Hindlimb muscle (tissue), 1 donor: ENCODE results near the gene VDR. TPM values are rescaled to one million over a fixed set of nuclear protein-coding genes. Genes with fewer than 3 reads are reported as not detected.

Source experiments
- DNase-seq: peaks from one replicate; pipeline ENCODE4 v3.0.0-alpha.2; 2013
- polyA plus RNA-seq: library from polyadenylated mRNA; unstranded; fragments of 120-200 nt; gene quantifications from one replicate; pipeline ENCODE4 v1.2.1, GENCODE V29; 2013; ENCODE audit not compliant: insufficient read length

The VDR gene
- 0.75 TPM for polyA plus RNA-seq

DNA sequence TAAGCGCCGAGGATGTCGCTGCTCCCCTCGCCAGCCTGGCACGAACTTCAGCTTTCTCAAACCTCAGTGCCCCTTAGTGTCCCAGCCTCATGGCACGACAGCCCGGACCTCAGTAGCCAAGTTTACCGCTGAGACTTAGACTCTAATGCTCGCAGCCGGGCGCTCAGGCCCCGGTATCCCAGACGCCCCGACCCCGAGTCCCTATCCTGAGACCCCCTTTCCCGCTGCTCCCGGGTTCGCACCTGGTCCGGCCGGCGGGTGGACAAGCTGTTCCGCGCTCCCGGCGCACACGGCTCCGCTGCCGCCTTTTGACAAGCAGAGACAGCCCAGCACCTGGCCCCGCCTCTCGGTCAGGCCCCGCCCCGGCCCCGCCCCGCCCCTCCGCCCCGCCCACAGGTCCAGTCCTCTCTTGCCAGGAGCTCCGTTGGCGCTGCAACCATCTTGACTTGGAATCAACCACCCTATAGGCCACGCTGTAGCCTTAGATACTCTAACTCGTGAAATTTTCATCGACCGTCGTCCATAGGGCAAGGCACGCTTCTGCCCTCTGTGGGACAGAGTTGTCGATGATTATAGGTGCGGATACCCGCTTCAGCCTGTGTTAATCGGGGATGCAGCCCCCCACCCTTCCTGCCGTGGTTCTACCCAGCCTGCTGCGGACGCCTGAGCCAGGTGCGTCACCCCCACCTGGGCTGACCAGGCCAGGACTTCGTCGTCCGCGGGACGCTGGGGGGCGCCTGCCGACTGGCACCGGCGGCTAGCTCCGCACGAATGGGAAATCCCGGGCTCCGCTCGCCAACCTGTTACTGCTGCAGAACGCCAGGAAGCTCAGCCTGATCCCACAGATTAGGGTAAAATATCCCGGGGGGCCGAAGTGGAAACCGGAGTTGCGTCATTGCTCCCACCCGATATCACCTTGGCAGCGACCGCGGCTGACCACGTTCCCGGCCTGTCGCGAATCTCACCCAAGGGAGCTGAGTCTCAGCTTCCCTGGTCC, at the start of gene VDR:
VDR (minus strand) TSS at position 282 of the 997 bp plus-strand sequence. CDS start 25,881 bp downstream, outside the sequence.
- peak; percentile 38 for DNase-seq

DNA sequence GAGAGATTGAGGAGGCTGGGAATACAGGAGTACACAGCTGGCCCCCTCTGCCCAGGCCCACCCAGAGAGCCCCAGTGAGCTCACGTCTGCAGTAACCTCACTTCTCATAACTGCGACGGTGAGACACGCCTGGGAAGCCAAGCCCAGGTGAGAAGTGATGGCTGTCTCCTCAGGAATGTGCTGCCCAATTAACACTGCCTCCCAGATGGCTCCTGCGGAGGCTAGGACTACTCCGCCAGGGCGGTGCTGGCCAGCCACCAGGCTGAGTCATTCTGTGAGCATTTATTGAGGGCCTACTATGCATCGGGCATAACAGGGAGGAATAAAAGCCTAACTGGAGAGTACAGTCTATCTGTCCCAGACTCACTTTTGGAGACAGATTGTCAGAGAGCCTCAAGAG, 49.3 kb upstream of the VDR start:
- DNase-seq, result no peak

DNA sequence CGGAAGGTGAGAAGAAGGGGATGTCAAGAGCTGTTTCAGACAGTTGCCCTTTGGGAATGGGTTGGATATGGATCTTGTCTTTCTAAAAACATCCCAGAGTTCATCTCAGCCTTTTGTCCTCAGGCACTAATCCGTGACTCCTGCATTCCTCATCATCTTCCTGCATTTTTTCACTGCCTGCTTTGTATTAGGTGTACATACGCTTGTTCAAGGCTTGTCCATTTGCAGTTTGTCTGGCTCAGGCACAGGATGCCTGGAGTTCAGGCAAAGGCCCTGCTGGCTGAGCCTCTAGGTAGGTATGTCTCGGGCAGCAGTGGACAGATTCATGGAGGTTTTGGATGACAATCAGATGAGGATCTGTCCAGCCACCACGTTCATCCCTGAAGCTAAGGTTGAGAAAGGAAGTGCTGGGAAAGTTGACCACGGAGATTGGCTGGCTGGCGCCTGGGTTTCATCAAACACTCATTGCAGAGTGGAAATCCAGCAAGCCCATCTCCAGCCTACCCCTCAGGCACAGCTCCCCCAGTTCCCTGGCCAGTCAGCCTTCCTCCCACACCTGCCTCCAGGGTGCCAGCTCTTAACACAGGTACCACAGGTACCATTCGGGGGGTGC, 46.2 kb upstream of the VDR start:
- DNase-seq, result no peak

DNA sequence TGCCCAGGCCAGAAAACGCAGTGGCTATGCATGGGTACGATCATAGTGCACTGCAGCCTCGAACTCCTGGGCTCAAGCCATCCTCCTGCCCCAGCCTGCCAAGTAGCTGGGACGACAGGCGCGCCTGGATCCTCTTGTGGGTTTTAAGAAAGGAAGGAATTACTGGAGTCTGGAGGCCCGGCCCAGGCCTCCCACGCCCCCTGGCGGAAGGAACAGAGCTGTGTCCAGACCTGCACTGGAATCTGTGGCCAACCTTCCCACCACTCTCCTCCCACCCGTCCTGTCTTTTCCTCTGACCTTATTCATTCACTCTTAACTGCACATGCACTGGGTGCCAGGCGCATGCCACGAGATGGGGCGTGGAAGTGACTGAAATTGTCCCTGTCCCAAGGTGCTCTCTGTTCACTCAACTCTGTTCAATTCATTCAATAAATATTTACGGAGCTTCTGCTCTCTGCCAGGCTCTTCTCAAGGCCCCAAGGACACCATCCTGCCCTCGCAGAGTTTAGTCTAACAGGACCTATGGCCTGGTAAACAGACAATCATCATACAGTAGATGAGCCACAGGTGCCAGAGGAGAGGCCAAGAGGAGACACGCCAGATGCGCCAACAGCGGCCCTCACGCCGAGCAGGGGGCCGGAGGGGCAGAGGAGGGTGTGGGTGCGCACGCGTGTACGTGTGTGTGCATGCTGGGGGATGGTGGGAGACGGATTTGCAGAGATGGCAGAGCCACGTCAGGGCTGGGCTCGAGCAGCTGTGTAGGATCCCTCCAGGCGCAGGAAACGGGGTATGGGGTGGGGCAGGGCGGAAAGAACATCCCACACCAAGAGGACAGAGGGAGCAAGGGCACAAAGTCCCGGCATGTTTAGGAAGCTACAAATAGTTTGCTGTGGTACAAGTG, 44.9 kb upstream of the VDR start:
- peak; percentile 72 for DNase-seq

DNA sequence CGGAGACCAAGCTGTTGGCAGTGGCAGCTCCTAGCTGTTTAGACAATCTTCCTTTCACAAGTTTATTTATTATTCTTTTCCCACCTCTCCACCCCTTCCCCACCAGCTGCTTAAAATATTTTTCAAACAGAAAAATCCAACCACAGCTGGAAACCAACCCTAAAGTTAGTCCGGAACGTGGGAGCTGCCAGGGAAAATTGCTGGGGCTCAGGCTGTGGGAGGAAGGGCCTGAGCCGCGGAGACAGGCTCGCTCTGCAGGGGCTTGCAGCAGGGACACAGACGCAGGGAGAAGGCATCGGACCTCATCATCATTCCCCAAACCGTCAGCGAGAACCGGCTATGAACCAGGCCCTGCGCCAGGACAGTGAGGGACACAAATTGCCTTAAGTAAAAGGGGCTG, 42.5 kb upstream of the VDR start:
- DNase-seq, result no peak

DNA sequence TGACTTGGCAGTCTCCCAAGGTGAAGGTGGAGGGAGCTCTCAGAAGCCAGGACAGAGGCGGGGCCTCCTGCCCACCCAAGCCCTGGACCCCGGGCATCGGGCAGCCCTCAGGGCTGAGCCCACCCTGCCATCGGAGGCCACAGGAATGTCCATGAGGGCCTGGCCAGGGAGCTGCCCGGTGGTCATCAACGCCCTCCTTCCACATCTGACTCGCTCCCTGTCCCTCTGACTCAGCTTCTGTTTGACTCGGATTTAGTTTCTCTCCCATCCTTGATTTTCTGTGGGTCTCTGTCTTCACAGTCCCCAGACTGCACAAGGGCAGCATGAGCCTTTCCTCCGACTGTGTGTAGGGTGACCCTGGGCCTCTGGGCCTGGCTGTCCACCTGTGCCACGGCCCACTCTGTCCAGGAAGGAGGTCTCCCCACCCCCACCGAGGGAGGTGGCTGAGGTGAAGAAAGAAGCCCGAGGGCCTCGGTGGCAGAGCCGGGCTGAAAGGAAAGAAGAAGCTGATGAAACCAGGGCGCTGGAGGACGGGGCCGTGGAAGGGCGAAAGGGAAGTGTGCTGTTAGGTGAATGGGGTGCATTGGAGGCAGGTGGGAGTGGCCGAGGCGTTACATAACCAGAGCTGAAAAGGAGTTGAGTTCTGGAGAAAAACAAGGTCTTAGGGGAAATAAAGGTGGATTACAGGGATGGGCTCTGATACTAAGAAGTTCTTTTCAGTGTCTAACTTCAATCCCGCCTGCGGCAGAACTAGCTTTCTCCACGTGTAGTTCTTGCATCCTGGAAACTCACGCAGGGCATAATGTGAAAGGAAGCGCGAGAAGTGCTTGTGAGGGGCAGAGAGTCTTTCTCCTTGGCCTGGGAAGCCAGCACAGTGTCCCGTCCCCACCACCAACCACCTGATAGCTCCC, 41.9 kb upstream of the VDR start:
- no peak for DNase-seq

DNA sequence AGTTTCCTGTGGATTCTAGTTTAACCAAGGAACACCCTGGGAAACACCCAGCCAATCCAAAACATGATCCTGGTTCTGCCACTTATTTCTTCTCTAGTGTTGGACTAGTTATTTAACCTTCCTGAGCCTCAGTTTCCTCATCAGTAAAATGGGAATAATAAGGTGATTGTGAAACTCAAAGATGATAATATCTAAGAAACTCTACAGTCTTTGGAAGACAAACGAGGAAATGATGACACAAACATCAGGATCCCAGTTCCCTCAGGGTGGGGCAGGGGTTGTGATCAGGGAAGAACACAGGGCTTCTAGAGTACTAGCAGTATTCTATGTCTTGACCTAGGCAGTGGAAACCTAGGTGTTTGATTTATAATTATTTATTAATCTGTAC, 40.5 kb upstream of the VDR start:
- no peak for DNase-seq

DNA sequence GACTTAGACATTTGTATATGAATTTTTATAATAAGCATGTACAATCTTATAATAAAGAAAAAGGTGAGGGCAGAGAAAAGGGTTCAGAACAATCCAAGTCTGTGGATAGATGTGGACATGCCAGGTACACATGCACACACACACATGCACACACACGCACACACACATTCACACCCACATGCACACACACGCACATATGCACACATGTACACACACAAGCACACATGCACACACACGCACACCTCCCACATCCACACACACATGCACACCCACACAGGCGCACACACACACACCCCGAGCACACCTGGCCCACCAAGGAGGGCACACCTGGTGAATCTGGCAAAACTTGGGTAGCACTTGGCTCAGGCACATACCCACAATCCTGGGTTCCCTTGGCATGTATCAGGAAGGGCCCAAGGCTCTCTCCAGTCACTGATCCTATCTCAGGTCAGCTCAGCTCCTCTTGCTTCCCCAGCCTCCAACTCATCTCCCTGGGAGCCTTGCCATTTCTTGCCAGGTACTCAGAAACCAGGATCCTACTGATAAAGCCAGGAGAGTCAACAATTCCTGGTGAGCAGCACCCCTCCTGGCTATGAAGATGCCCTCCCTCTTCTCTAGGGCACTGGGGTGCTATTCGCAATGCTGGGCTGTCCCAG, 40.0 kb upstream of the VDR start:
- no peak for DNase-seq

DNA sequence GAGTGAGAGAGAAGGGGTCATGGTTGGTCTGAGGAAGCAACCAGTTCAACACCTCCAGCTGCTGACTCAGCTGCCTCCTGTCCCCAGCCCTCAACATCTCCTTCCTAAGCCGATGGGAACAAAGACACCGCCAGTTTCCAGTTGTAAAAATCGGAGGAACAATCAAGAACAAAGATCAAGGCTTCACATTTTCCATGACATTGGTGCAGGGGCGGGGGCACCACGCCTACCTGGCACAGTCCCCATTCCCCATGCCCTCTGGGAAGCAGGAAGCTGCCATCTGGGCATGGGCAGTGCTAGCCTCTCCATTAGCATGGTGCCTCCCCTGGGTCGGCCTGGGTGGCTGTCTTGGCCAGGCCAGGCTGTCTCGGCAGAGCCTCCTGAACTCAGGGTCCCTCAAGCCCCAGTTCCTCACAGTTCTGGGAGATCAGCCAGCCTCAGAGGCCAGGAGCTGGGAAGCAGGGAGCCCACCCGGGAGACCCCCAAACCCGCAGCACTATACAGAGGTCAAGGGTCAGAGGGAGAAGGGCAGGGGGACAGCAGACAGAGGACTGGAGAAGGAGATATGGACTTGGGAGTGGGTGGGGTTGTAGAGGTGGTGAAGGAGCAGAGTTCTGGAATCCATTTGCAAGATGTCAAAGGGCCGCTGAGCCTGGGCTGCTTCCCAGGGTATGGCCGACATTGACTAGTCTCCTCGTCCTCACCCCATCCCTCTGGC, 39.0 kb upstream of the VDR start:
- no peak for DNase-seq

DNA sequence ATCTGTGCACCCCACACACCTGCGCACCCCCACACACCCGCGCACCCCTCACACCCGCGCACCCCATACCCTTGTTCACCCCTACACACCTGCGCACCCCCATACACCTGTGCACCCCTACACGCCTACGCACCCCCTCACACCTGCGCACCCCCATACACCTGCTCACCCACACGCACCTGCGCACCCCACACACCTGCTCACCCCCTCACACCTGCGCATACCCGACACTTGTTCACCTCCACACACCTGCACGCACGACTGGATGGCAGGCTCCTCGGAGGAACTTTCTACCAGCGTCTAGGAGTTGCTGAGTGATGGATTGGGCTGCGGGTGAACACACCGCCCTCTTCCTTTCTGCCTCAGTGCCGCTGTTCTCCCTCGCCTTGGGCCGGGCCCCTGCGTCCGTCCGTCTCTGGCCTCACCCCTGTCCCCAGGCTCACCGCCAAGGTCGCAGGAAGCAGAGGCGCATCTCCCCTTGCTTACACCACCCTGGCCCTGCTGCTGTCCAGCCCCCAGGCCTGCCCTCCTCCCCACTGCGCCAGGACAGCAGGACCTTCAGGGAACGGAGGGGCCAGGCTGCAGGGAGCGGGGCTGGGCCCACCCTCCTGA, 37.9 kb upstream of the VDR start:
- DNase-seq, result no peak

DNA sequence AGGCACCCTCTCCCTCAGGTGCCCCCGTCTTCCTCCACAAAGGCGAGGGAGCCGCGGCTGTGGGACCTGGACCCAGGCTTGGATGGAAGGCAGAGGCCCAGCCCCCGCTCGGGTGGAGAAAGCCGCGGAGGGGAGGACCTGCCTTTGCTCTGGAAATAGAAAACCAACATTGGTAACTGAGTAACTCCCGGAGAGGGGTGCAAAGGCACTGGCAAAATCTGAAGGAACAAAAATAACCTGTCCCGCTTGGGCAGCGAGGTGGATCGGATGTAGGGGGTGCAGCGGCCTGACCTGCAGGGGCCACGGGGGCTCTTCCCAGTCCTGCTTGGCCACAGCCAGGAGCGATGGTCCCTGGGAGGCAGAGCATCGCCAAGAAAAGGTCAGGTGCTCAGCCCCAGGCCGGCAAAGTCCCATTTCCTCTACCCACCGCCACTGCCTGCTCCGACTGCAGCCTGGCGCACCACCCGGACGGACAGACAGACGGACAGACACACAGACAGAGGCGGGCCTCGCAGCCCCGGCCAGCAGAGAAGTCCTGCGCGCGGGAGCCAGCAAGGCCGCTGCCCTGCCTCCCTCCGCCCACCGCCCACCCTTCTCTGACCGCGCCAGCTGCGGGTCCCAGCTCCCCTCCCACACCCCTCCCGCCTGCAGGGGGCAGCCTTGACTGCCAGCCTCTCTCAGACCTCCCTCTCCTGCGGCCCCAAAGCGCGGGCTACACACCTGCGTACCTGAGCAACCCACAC, 37.2 kb upstream of the VDR start:
- DNase-seq, result no peak

DNA sequence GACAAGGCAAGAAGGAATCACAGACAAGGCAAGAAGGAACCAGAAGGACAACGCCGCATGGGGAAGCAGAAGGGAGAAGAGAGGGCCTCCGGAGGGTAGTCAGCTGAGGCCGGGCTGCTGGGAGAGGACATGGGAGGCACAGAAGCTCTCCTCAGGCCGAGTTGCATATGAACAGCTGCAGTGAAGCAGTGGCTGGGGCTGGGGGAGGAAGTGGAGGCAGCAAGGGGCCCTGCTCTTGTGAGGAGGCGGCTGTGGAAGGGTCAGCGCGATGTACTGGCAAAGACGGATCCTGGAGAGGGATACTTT, 36.6 kb upstream of the VDR start:
- DNase-seq, result no peak

DNA sequence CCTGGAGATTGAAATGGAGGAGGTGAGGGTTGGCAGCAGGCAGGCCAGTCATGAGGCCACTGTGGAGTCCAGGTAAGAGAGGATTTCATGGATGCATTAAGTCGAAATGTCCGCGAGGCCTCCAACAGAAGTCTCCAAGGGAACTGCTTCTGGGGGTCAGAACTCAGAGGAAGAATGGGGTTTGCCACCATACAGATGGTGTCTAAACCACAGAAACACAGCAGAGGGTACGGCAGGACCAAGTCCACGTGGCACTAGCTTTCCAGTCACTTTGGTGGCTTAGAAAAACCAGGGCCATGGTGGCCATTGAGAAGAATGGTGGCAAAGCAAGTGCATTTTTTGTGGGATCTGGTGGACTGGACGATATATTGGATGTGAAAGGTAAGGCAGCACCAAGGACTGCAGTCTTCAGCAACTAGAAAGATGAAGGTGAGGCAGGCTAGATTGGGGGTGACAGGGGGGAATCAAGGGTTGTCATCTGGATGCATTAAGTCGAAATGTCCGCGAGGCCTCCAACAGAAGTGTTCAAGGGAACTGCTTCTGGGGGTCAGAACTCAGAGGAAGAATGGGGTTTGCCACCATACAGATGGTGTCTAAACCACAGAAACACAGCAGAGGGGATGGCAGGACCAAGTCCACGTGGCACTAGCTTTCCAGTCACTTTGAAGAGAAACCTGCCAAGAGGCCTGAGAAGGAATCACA, 36.1 kb upstream of the VDR start:
- DNase-seq, result no peak

DNA sequence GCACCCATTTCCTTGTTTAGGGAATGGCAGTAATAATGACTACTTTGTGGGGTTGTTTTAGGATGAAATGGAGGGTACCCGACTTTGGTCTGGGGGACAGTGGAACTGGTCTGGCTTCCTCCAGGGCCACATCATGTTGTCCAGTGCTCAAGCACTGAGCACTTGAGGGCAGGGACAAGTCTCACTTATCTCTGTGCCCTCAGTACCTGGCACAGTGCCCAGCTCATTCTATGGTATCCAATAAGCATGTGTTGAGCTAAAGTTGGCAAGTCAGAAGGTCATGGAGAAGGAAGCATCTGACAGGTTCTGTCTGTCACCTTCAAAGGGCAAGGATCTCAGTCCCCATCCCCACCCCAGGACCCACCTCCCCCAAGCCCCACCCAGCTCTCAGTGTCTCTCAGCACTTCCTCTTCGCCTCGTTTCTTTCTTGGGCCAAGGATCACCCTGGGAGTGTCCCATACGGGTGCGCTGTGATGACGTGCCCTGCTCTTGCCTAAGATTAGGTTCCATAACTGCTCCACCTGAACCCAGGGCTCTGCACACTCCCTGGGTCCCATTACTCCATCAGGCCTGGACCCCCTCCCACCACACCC, 34.3 kb upstream of the VDR start:
- no peak for DNase-seq

DNA sequence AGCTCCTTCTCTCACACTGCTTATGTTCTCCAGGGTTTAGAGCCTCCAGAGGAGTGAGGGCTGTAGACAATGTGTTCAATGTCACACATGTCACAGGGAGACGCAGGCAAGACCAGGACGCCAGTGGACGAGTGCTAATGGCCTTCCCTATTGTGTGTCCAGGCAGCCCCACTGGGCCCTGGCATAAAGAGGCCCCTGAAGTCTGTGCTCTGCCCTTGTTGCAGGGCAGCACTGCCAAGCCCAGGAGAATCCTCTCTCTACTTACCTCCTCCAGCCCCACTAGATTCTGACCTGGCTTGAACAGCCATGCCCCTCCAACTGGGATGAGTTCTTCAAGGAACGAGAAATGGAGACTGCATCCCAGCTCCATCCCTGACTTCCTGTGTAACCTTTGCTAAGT, 33.8 kb upstream of the VDR start:
- no peak for DNase-seq

DNA sequence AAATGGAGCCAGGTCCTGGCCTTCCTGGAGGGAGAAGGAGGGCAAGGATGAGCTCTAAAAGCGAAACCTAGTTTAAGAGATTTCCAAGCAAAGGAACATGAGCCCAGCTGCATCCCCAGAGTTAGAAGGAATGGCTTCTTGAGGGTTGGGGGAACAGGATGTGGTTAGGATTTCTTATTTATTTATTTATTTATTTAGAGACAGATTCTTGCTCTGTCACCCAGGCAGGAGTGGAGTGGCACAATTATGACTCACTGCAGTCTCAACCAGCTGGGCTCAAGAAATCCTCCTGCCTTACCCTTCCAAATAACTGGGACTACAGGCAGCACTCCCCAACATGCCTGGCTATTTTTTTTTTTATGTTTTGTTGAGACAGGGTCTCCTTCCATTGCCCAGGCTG, 33.3 kb upstream of the VDR start:
- DNase-seq, result no peak

DNA sequence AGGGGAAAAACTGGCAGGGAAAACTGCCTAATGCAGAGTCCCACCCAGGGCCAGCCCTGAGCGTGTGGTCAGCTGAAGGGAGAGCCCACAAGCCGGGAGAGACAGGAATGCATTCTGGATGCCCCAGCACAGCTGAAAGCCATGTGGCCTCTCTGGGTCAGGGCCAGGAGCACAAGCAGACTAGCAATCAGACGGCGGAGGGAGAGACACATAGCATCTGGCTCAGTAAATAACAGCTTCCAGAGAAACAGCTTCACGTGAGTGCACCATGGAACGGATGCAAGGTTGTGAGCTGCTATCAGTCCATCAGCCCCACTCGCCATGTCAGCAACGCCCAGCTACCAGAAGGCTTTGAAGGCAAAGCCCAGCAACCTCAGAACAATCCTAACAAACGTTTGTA, 30.4 kb upstream of the VDR start:
- DNase-seq, result peak; percentile 54

DNA sequence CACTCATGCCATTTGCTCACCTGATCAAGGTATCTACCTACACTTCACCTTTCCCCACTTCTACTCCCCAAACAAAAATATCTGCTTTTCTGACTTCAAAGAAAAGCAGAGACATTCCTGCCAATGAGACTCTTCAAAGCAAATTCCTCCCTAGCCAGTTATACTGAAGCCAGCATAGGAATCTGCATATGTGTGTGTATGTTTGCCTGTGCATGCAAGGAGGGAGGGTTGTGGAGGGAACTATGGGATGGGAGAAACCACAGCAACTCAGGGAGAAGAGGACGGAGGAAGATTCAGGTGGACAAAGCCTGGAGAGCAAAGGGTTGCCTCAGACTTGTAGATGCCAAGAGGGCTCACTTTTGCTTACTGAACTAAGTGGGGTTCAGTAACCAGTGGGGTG, 26.4 kb upstream of the VDR start:
- no peak for DNase-seq

DNA sequence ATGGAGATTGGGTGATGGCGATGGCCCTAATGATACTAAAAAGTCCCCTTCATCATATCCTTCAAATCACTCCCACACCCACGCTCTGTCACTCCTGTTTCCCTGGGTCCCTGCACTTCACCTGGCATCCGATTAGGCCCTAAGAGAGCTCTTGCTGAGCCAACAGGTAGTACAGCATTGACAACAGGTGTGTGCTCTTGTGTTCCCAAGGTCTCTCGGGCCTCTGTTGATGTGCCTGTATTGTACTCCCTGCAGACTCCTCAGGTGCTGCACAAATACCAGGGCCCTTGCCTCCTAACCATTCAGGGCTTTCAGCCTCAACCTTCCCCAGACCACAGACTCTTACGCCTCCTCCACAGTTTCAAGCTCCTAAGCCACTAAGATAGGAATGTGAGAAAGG, 25.8 kb upstream of the VDR start:
- no peak for DNase-seq
